GM13976 (cell line): ENCODE measurements around the gene MTFMT.

Experiments used
- DNase-seq: peaks from one replicate; pipeline ENCODE4 v3.0.0; 2012; ENCODE audit warnings: low spot score
- in situ Hi-C: fragments of 300-500 bp; cut with MboI; formaldehyde crosslinking; loops from one replicate; pipeline ENCODE4 v1.12.0; 2022; ENCODE audit warnings: low sequenced_read_pairs, mixed read lengths, inconsistent platforms; ENCODE audit not compliant: unreplicated experiment
- TF ChIP-seq, protein P1 (sequence below): IDR thresholded peaks from 2 replicates; pipeline ENCODE4 v1.5.1; 2012; ENCODE audit warnings: borderline replicate concordance, mild to moderate bottlenecking; ENCODE audit not compliant: insufficient read depth; ENCODE audit errors: extremely low read depth, missing control alignments, control extremely low read depth

MTFMT gene

DNA sequence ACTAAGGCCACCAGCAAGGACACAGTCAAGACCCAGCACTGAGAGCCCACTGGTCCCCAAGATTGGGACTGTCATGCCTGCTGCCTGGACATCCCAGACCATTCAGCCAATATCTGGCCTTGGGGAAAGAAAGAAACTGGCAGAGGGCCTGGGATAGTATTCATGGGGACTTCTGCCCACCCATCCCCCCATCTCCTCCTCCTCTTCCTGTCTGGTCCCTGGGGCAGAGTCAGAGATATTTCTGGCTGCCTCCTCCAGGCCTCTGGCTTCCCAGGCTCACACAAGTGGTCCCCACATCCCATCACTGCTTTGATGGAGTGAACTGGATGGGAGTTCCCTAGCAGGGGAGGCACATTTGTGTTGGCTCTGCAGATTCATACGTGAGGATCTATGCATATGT, 42.6 kb upstream of the MTFMT start:
- DNase-seq: no peak
- TF ChIP-seq, protein P1, sequence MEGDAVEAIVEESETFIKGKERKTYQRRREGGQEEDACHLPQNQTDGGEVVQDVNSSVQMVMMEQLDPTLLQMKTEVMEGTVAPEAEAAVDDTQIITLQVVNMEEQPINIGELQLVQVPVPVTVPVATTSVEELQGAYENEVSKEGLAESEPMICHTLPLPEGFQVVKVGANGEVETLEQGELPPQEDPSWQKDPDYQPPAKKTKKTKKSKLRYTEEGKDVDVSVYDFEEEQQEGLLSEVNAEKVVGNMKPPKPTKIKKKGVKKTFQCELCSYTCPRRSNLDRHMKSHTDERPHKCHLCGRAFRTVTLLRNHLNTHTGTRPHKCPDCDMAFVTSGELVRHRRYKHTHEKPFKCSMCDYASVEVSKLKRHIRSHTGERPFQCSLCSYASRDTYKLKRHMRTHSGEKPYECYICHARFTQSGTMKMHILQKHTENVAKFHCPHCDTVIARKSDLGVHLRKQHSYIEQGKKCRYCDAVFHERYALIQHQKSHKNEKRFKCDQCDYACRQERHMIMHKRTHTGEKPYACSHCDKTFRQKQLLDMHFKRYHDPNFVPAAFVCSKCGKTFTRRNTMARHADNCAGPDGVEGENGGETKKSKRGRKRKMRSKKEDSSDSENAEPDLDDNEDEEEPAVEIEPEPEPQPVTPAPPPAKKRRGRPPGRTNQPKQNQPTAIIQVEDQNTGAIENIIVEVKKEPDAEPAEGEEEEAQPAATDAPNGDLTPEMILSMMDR: no peak
- in situ Hi-C loops: no loop called here

DNA sequence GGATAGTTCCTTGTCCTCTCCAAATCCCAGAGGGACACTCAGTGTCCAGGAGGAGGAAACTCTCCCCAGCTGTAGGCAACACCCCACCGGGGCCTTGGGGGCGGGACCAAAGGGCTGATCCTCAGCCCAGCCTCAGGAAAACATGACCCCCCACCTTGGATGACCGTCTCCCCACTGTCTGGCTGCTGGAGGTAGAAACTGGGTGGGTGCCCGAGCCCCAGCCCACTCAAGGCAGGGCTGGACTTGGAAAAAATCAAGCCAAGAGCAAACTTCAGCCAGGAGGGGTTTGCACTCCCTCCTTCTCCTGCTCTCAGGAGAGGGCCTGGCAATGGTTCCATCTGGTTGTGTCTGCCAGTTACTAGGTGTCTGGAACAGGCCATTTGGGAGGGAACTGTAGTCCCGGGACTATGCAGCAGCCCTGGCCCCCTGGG, 42.0 kb upstream of the MTFMT start:
- TF ChIP-seq, protein P1: no peak
- no peak for DNase-seq

DNA sequence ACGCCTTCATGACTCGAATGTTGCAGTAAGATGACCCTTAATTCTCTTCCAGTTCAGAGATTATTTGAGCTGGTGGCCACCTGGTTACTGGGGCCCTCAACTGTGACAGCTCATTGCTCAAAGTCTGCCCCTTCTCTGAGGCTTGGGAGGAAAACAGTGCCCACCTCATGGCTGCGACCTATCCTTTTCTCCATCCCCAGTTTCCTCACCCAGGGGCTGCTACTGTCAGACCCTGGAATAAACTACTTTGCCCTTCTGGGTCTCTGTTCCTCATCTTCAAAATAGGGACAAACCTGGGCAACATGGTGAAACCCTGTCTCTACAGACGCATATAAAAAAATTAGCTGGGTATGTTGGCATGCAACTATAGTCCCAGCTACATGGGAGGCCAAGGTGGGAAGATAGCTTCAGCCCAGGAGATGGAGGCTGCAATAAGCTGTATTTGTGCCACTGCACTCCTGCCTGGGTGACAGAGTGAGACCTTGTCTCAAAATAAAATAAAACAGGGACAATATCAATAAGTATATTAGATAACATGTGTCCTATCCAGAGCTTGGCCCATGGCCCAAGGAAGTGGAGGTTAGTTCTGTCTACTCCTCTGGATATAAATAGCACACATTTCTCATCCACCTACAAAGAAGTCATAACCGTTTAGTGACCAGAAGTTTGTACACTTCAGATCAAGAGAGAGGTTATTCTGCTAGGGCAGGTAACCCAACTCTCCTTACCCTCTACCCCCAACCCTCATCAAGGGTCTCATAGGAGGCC, 40.5 kb upstream of the MTFMT start:
- TF ChIP-seq, protein P1: no peak
- no peak for DNase-seq
- in situ Hi-C loops: no loop called here

More for the DNA sequence above, 42.0 kb upstream of the MTFMT start:
- in situ Hi-C loops: no loop called here

DNA sequence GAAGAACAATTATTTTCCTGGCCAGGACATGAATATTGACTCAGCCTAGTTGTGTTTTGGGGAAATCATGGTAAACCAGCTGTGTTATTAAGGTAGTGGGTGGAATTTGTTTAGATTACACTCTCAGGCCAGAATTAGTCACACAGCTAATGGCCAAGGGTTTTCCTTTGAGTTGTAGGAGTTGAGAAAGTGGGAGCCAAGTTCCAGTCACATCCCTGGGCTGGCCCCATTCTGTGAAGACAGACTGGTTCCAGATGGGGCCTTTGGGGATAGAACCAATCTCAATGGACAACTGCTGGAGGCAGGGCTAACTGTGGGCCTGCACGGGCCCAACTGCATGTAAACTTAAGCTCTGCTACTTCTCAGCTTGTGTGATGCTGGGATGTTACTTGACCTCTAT, 39.7 kb upstream of the MTFMT start:
- DNase-seq: no peak
- in situ Hi-C loops: no loop called here
- TF ChIP-seq, protein P1: no peak

DNA sequence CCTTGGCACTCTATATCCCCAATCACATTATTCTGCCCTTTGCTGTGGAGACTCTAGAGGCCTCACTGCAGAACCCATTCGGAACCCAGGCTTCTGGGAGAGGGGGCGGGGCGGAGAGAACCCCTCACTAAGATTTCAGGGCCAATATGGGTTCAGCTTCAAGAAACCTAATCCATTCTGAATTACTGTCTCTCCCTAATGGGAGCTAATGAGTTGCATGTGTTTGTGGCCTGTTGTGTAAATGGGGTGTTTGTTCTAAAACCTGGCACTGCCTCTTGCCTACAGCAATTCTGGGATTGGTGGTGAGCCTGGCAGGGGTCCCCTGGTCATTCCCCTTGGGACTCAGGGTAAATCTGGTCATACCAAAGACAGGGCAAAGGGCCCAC, 39.0 kb upstream of the MTFMT start:
- no peak for DNase-seq
- in situ Hi-C loops: no loop called here
- TF ChIP-seq, protein P1: no peak

DNA sequence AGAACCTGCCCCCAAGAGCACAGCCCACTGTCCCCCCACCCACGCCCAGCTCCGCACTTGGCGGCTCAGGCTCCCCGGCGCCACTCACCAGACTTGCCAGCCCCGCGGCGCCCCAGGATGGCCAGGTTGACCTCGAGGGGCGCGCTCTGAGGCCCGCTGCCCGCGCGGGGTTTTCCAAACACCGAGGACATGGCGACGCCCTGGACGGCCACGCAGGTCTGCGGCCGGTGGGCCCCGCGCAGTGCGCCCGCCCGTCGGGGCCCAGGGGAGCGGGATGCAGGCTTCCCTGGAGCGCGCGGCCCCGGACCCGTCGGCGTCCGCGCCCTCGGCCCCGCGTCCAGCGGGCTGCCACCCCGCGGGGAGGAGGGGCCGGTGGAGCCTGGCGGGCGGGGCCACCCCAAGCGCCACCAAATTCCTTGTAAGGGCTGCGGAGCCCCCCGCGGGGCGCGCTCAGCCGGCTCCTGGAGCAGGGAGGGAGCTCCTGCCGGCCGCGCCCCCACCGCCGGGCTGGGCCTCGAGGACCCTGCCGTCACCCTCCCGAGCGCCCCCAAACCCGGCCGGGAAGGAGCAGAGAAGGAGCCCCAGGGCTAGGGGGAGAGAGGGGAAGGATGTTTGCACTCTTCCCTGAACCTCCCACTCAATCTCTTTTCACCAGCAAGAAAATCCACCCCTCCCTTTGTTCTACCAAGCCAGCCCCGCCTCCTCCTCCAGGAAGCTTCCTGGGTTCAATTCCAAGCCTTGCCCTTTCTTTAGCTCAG, 38.4 kb upstream of the MTFMT start, which contains the start of gene RASL12:
Gene RASL12 (minus strand): TSS at position 347 of the 758 bp plus-strand sequence. CDS start 156 bp downstream, at position 191.
- in situ Hi-C loops: no loop called here
- no peak for DNase-seq
- TF ChIP-seq, protein P1: no peak

DNA sequence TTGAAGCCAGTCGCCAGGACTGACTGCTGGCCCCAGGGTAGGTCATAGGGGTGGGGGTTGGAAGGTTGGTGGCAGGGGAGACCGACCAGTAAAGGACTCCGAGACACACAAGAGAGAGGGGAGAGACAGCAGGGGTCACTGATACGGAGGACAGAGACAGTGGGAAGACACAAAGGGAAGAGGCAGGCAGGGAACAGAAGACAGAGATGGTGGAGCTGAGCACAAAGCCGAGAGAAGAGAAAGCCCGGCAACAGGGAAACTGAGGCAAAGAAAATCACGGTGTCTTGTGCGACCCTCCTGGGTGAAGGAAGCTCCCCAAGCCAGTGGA, 37.8 kb upstream of the MTFMT start:
- no peak for DNase-seq
- in situ Hi-C loops: no loop called here
- TF ChIP-seq, protein P1: no peak
